Activated T-cell treated with anti-CD3 and anti-CD28 coated beads, Interleukin-2, amount 50 U/mL, for 4 hours (primary cell): ENCODE results near the gene IQCE. TPM values are rescaled to one million over a fixed set of nuclear protein-coding genes. Genes with fewer than 3 reads are reported as not detected.
"Not testable (repeated sequence)": the region's sequence is repeated elsewhere in the genome, so short reads cannot be mapped to it uniquely, and the experiment has no call there.

Experiments
- ATAC-seq, 2 donors: fragments of 200-7000 bp; cut with Tn5 transposase; one replicate each; pipeline ENCODE4 v1.10.0; 2021
- DNase-seq: peaks from one replicate; pipeline ENCODE4 v3.0.0-alpha.2; 2020
- H3K27me3 Mint-ChIP-seq: one replicate; pipeline ENCODE4 v1.8.0; 2021; ENCODE audit warnings: low read depth, mixed read lengths
- H3K36me3 Mint-ChIP-seq: one replicate; pipeline ENCODE4 v1.8.0; 2022; ENCODE audit warnings: mixed read lengths; ENCODE audit not compliant: insufficient read depth
- H3K4me1 Mint-ChIP-seq: one replicate; pipeline ENCODE4 v1.8.0; 2021; ENCODE audit warnings: low read depth, mixed read lengths
- H3K4me3 Mint-ChIP-seq: one replicate; pipeline ENCODE4 v1.8.0; 2021; ENCODE audit warnings: mild to moderate bottlenecking, moderate library complexity, mixed read lengths
- H3K9me3 Mint-ChIP-seq: one replicate; pipeline ENCODE4 v1.8.0; 2021; ENCODE audit warnings: mixed read lengths
- total RNA-seq, 3 donors: library from RNA; stranded (reverse); gene quantifications; one replicate each; pipeline ENCODE4 v1.2.1, GENCODE V29; 2021

The IQCE gene
- total RNA-seq, 3 donors from 2014 or later = 8.9 to 10.4 (median 9.0) TPM

- not testable (repeated sequence) for H3K36me3 Mint-ChIP-seq, H3K9me3 Mint-ChIP-seq, ATAC-seq, H3K27me3 Mint-ChIP-seq, DNase-seq, H3K4me3 Mint-ChIP-seq
- H3K4me1 Mint-ChIP-seq = peaks cover 19% of the 10 kb centered on the region
These were observed 24.6 kb upstream of the IQCE start for GRCh38 chr7:2534214-2534613.

GRCh38 chr7:2535872-2536627, 22.7 kb upstream of the IQCE start:
- not testable (repeated sequence) for H3K36me3 Mint-ChIP-seq, H3K9me3 Mint-ChIP-seq, DNase-seq, H3K4me1 Mint-ChIP-seq, ATAC-seq, H3K27me3 Mint-ChIP-seq, H3K4me3 Mint-ChIP-seq

DNA sequence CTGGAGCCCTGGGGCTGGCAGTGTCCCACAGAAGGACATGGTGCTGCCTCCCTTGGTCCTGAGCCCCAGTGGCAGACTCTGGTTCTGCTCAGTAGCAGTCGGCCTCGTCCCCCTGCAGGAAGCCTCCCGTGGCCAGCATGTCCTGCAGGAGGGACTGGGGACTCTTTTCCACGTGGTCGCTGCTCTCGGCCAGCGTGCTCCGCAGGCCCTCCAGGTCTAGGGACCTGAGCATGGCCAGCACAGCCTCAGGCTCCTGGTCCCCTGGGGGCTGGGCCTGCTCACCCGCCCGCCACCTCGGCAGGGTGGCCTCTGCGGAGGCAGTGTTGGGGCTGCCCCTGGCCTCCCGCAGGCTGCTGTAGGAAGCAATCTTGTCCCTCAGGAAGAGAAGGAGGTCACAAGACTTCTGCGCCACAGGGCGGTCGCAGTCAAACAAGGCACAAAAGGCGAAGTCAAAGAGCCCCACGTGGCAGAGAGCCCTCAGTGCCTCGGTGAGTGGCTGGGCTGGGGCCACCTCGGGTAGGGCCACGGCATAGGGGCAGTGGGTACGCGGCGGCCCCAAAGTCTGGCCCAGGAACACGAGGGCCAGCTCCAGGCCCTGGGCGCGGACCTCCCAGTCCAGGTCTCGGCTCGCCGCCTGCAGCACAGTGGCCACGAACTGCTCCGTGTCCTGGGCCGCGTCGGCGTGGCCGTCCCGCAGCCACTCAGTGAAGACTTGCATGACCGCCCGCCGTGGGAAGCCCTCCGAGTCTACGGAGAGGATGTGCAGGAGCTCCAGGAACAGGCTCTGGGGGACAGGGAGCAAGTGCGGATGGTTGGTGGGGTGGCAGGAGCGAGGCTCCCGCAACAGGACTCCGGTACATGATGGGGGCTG, 20.6 kb upstream of the IQCE start:
- no peak for DNase-seq
- H3K27me3 Mint-ChIP-seq = no peaks in the 10 kb centered on the region
- peaks cover 2% of the 10 kb centered on the region for H3K36me3 Mint-ChIP-seq
- H3K9me3 Mint-ChIP-seq = no peaks in the 10 kb centered on the region
- H3K4me1 Mint-ChIP-seq = no peaks in the 10 kb centered on the region
- ATAC-seq = no peak
- H3K4me3 Mint-ChIP-seq = no peak overlapping the region

DNA sequence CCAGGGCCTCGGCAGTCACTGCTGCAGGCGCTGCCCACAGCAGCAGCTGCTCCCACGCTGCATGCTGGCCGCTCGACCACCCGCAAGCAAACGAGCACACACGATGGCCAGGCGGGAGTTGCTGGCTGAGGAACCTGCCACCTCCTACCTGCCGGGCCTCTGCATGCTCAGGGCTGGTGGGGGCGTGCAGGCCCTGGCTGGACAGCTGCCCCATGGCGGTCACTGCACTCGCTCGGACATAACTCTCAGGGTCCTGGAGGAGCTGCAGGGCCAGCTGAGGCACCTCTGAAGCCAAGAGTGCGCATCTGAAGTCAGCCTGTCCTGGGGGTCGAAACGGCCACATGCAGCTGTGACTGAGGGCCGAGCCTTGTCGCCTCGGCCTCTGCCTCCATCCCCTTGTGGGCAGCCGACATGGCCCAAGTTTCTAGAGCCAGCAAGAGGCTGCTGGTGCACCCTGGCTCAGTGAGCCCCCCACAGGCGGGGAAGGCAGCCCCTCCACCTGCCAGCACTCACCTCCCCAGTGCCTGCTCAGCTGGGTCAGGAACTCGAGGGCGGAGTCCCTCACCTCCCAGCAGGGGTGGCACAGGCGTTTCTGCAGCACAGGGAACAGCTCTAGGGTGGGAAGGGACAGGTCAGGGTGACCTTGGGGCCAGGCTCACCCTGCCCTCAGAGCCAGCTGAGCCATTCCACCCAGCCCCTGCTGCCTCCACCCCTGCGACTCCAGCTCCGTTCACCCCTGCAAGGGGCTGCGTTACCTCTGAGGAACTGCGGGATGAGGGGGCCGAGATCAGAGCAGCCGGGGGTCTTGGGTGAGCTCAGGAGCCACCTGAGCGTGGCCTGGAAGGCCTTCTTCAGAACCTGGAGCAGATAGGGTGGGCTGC, 19.5 kb upstream of the IQCE start:
- H3K36me3 Mint-ChIP-seq = peaks cover 2% of the 10 kb centered on the region
- H3K9me3 Mint-ChIP-seq = no peaks in the 10 kb centered on the region
- H3K4me3 Mint-ChIP-seq = no peak overlapping the region
- H3K4me1 Mint-ChIP-seq = no peaks in the 10 kb centered on the region
- no peak for ATAC-seq
- DNase-seq = no peak
- no peaks in the 10 kb centered on the region for H3K27me3 Mint-ChIP-seq

DNA sequence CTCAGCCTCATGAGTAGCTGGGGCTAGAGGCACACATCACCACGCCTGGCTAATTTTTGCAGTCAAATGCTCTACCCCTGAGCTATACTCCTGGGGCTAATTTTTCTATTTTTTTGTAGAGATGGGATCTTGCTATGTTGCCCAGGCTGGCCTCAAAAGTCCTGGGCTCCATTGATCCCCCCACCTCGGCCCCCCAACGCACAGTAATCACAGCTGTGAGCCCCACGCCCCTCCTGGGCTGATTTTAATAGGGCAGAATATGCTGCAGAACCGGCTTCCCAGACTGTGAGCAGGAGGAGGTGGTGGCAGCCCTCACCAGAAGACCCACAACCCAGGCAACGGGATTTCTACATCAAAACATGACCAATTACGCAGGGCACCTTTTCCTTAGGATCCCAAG, 18.6 kb upstream of the IQCE start:
- ATAC-seq (no peak), DNase-seq (no peak)
- H3K4me3 Mint-ChIP-seq = no peak overlapping the region
- no peaks in the 10 kb centered on the region for H3K9me3 Mint-ChIP-seq
- H3K27me3 Mint-ChIP-seq = no peaks in the 10 kb centered on the region
- H3K4me1 Mint-ChIP-seq = no peaks in the 10 kb centered on the region
- peaks cover 2% of the 10 kb centered on the region for H3K36me3 Mint-ChIP-seq

DNA sequence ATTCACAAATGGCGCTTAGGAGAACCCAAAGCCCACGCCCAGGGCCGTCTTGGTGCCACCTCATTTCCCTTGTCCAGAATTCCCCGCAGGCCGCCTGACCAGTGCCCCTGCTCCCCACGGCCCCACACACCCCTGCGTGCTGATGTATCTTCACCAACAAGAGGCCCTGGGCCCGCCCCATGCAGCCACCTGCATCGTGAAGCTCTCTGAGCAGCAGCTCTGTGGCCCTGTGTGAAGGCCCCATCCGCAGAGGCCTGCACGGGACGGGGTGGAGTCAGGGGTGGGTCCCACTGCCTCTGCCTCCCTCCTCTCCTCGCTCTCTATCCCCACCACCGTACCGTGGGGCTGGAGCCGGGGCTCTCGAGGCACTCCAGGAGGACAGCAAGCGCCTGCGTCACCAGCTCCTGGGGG, 18.1 kb upstream of the IQCE start:
- H3K36me3 Mint-ChIP-seq = peaks cover 2% of the 10 kb centered on the region
- no peaks in the 10 kb centered on the region for H3K4me1 Mint-ChIP-seq
- DNase-seq (no peak), ATAC-seq (no peak)
- H3K9me3 Mint-ChIP-seq = no peaks in the 10 kb centered on the region
- no peaks in the 10 kb centered on the region for H3K27me3 Mint-ChIP-seq
- H3K4me3 Mint-ChIP-seq = no peak overlapping the region

DNA sequence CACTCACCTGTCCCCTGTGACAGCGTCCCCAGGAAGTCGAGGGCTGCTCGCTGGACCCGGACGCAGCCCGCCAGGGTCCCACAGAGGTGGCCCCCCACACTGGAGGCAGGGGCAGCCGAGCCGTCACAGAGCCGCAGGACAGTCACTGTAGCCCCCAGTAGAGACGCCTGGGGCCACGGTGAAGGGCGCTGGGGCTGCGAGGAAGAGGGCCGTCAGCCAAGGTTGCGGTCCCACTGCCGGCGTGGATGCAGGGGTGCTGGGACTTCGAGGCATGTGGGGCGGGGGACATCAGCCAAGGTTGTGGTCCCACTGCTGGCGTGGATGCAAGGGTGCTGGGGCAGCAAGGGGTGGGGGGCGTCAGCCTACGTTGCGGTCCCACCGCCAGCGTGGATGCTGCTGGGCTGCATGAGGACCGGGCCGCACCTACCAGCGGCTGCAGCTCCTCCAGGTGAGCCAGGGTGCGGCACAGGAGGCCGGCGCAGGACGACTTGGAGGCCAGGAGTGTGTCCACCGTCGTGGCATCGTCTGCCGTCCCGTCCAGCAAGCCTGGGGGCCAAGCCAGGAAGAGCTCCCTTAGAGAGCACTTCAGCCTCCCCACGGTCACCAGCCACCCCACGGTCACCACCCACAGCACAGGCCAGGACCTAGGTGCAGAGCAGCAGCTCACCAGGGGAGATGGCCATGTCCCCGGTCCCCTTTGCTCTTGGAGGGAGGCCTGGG, 17.3 kb upstream of the IQCE start:
- H3K36me3 Mint-ChIP-seq = peaks cover 2% of the 10 kb centered on the region

DNA sequence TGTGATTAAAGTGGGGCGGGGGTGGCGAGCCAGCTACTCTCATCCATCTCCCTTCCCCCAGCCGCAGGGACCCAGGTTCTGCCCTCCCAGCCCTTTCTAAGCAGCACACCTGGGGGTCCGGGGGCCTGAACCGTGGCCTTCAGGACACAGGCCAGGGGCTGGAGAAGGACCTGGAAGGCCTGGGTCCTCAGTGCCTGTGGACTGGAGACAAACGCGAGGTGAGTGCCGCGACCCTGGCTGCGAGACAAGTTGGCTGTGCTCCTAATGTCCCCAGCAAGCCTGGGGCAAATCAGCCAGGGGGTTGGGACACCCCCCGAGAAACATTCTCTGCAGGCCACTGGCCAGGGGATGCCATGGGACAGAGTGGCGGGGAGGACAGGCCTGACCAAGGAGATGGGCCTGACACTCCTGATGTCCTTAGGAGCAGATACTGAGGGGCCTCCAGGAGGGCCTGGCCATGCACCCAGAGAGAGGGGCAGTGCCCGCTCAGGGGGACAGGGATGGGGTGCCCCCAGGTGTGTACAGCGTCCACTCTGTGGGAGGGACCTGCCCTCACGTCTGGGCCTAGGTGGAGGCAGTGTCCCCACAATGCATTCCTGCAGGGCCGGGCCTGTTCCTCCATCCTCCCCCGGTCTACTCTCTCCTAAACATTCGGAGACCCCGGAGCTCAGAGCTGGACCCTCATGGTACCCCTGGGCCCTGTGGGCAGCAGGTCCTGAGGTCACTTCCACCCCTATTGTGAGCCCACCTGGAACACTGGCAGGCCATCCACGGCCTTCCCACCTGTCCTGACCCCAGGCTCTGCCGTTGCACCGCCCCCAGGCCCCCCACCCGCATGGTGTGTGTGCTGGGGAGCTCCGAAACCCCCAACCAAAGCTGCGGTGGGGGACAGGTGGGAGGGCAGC, 16.5 kb upstream of the IQCE start:
- no peak overlapping the region for H3K4me3 Mint-ChIP-seq
- H3K9me3 Mint-ChIP-seq = no peaks in the 10 kb centered on the region
- no peak for ATAC-seq
- peaks cover 7% of the 10 kb centered on the region for H3K36me3 Mint-ChIP-seq
- no peaks in the 10 kb centered on the region for H3K4me1 Mint-ChIP-seq
- H3K27me3 Mint-ChIP-seq = no peaks in the 10 kb centered on the region
- no peak for DNase-seq

More for the DNA sequence above, 17.3 kb upstream of the IQCE start:
- ATAC-seq = no peak
- no peaks in the 10 kb centered on the region for H3K4me1 Mint-ChIP-seq
- no peaks in the 10 kb centered on the region for H3K9me3 Mint-ChIP-seq
- no peak for DNase-seq
- H3K27me3 Mint-ChIP-seq = no peaks in the 10 kb centered on the region
- H3K4me3 Mint-ChIP-seq = no peak overlapping the region

DNA sequence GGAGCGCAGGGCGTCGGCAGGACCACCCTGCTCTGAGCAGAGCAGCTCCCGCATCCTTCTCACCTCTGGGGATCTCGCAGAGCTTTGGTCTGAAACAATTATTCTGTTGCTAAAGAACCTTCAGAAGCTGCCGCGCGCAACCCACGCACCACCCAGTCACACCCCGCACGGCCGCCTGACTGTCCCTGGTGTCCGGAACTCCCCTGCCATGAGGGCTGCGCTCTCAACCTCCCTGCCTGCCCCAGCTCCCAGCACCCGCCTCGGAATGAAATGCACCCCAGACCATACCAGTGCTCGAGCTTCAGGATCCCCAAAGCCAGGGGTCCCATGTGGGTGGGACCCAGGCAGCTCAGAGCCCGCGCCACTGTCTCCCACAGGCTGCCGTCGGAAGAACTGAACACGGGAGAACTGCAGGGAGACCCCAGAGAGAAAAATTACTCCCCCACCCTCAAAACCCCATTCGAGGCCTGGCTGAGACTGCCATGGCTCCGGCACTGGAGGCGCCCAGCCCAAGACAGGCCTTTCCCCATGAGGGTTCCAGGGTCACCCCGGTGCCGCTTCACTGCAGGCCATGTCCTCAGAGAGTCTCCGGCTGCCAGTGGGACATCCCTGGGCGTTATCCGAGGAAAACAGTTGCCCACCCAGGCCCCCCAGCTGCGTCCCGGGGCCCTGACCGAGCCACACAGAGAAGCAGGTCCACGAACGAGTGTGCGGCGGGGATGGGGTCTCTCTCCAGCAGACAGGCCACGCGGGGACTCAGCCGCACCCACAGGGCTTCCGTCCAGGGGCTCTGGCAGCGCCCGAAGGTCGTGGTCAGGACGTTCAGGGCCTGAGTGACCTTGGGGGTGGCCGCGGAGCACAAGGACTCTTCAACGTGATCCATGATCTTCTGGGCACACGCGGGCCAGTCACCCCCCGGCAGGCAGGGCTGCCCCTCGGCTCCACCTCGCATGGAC, 15.6 kb upstream of the IQCE start:
- Mint-ChIP-seq H3K4me1 (no peaks in the 10 kb centered on the region), H3K9me3 (no peaks in the 10 kb centered on the region), H3K4me3 (no peak overlapping the region), H3K36me3 (peaks cover 9% of the 10 kb centered on the region), H3K27me3 (no peaks in the 10 kb centered on the region)
- DNase-seq = no peak
- ATAC-seq = no peak

DNA sequence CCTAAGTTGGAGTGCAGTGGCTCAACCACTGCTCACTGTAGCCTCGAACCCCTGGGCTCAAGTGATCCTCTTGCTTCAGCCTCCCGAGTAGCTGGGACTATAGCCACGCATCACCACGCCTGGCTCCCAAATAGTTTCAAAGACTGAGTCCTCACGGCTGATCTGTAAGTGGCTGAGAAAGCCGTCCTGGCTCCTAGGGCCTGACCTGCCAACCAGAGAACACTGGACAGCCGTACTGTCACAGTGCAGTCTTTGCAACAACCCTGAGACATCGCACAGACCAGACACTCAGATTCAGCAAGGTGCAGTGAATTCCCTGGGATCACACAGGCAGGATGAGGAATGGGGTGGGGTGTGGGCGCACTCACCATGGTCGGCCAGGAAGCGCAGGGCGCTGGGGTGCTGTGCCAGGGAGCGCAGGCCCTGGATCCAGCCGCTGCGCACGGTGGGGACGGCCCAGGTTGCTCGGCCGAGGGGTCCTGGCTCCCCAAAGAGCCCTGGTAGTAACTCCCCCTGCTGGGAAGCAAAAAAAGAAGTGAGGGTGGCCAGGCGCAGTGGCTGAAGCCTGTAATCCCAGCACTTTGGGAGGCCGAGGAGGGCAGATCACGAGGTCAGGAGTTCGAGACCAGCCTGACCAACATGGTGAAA, 14.1 kb upstream of the IQCE start:
- Mint-ChIP-seq H3K4me1 (peaks cover 5% of the 10 kb centered on the region), H3K36me3 (peaks cover 9% of the 10 kb centered on the region), H3K27me3 (no peaks in the 10 kb centered on the region), H3K4me3 (no peak overlapping the region), H3K9me3 (no peaks in the 10 kb centered on the region)
- no peak for ATAC-seq
- DNase-seq = no peak

DNA sequence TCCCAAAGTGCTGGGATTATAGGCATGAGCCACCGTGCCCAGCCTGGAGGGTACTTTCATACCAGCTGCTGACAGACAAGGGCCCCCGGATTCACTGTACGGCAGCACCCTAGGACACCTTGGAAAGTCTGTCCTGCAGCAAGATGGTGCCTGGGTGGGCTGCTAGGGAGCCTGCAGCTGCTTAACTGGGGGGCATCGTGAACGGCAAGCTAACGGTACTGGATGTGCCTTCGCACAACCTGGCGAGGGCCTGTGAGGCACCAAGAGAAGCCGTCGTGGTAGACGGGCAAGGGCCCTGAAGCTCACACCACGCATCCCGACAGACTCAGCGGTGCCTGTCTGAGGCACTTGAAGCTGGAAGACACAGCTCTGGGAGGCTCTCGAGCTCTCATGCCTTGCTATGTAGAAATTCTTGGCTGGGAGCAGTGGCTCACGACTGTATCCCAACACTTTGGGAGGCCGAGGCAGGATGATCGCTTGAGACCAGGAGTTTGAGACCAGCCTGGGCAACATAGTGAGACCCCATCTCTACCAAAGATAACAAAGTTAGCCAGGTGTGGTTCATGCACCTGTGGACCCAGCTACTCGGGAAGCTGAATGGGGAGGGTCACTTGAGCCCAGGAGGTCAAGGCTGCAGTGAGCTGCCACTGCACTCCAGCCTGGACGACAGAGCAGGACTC, 12.9 kb upstream of the IQCE start:
- H3K4me1 Mint-ChIP-seq = peaks cover 11% of the 10 kb centered on the region
- peaks cover 11% of the 10 kb centered on the region for H3K36me3 Mint-ChIP-seq
- ATAC-seq (no peak), DNase-seq (no peak)
- H3K4me3 Mint-ChIP-seq = no peak overlapping the region
- H3K9me3 Mint-ChIP-seq = no peaks in the 10 kb centered on the region
- H3K27me3 Mint-ChIP-seq = no peaks in the 10 kb centered on the region
